Uterus (tissue), 2 donors: ENCODE measurements around the gene PA2G4.

Experiments
- CTCF ChIP-seq, 4 experiments: fragments of 200-600 bp in 2 of 4; fragments of 450-650 bp in 2 of 4; sonication (generic) in 2 of 4; IDR thresholded peaks; one replicate each; pipeline ENCODE4 v1.5.1; 2016 to 2019; ENCODE audit warnings: antibody characterized with exemption in 4 of 4, mild to moderate bottlenecking in 2 of 4, moderate library complexity in 1 of 4
- POLR2A ChIP-seq, 2 donors: fragments of 450-650 bp; IDR thresholded peaks; one replicate each; pipeline ENCODE4 v1.6.1; 2016; ENCODE audit warnings: antibody characterized with exemption in 2 of 2, mild to moderate bottlenecking in 1 of 2, moderate library complexity in 1 of 2

- TF ChIP-seq CTCF (IDR thresholded peaks at IDR 0.05) (no peak), POLR2A (IDR thresholded peaks at IDR 0.05) (no peak)
These were observed 49.3 kb downstream of the PA2G4 start for GRCh38 chr12:56153678-56154065.
